Measurements from ENCODE around the gene SMARCC2. TPM values are rescaled to one million over a fixed set of nuclear protein-coding genes. Genes with fewer than 3 reads are reported as not detected.

SMARCC2 gene
- total and polyA plus RNA-seq, 2 of the 13 experiments (the other 11 are each of a cell fraction or from before 2014, with no cell fraction given): 21.3 to 24.1 TPM

GRCh38 chr12:56158029-56158925 lies 31.0 kb downstream of the SMARCC2 start, which contains the start of gene MYL6 (continued):
- TF ChIP-seq PBX3 (CRISPR knock-in tag; IDR thresholded peaks at IDR 0.05; ENCODE audit: borderline replicate concordance) (no peak), SOX5 (CRISPR knock-in tag; IDR thresholded peaks at IDR 0.05; ENCODE audit: borderline replicate concordance) (no peak), FOXA3 (CRISPR knock-in tag; IDR thresholded peaks at IDR 0.05) (peak; percentile 14; the same call in 1 of the 2 replicates), ZNF678 (CRISPR knock-in tag; IDR thresholded peaks at IDR 0.05) (no peak), ATAD3A (CRISPR knock-in tag; IDR thresholded peaks at IDR 0.05) (no peak), SAP130 (CRISPR knock-in tag; IDR thresholded peaks at IDR 0.05; ENCODE audit: low read depth) (peak; percentile 75), ZNF878 (CRISPR knock-in tag; IDR thresholded peaks at IDR 0.05) (no peak; the same call in 1 of the 2 replicates), ZNF720 (CRISPR knock-in tag; IDR thresholded peaks at IDR 0.05) (no peak), HMG20B (CRISPR knock-in tag; conservative IDR thresholded peaks at IDR 0.05) (0 out of 2 replicates have a peak, but pooled peaks have one; percentile 10), AGO2 (optimal IDR thresholded peaks at IDR 0.05; ENCODE audit: low read depth, low read length) (peak; percentile 82), NCOA5 (CRISPR knock-in tag; IDR thresholded peaks at IDR 0.05) (no peak), ZNF468 (CRISPR knock-in tag; IDR thresholded peaks at IDR 0.05) (0 out of 2 replicates have a peak, but pooled peaks have one; percentile 73), PAF1 (CRISPR knock-in tag; IDR thresholded peaks at IDR 0.05) (peak; percentile 41; the same call in 1 of the 2 replicates), RFX1 (IDR thresholded peaks at IDR 0.05) (no peak), ZNF430 (CRISPR knock-in tag; IDR thresholded peaks at IDR 0.05) (no peak), REST (IDR thresholded peaks at IDR 0.05; ENCODE audit: borderline replicate concordance in 1 of 2, low read depth in 1 of 2, low read length in 2 of 2) (peak in 1 of 2 experiments; percentile 50; a peak in 1 of 4 replicates), RAD51 (IDR thresholded peaks at IDR 0.05; ENCODE audit: borderline replicate concordance) (no peak), ZNF263 (CRISPR knock-in tag; IDR thresholded peaks at IDR 0.05) (no peak), NFAT5 (CRISPR knock-in tag; IDR thresholded peaks at IDR 0.05) (no peak), ZNF460 (CRISPR knock-in tag; IDR thresholded peaks at IDR 0.05; ENCODE audit: borderline replicate concordance) (no peak)
